CD4-positive, alpha-beta memory T cell (primary cell): Measurements from ENCODE around the gene DLK1. TPM values are rescaled to one million over a fixed set of nuclear protein-coding genes. Genes with fewer than 3 reads are reported as not detected.
A peak's percentile ranks its signal among the peaks of the same experiment; 100 is the strongest.

Experiments used
- CTCF ChIA-PET: fragments of 350-600 bp; sonication (Branson Sonifier 250); formaldehyde crosslinking; loops from one replicate; lab custom pipeline; 2021; ENCODE audit warnings: inconsistent platforms; ENCODE audit not compliant: partially characterized antibody; lab: Charles Lee
- POLR2A ChIA-PET: fragments of 350-600 bp; sonication (Branson Sonifier 250); formaldehyde crosslinking; loops from one replicate; lab custom pipeline; 2021; ENCODE audit not compliant: partially characterized antibody; lab: Charles Lee
- DNase-seq, 5 donors: peaks; one replicate each; pipeline versions ENCODE4 v3.0.0 to v3.0.0-alpha.2; 2020 to 2022; ENCODE audit warnings: mixed read lengths in 1 of 5
- H3K27ac ChIP-seq: one replicate; pipeline ENCODE4 v1.7.0; 2013; ENCODE audit warnings: low read depth, low read length
- H3K27me3 ChIP-seq: 2 replicates; pipeline ENCODE4 v1.7.0; 2013; ENCODE audit warnings: mild to moderate bottlenecking, low read length, moderate library complexity; ENCODE audit not compliant: insufficient read depth
- H3K36me3 ChIP-seq: 2 replicates; pipeline ENCODE4 v1.7.0; 2013; ENCODE audit warnings: mild to moderate bottlenecking, low read length, moderate library complexity; ENCODE audit not compliant: insufficient read depth
- H3K4me1 ChIP-seq: 2 replicates; pipeline ENCODE4 v1.7.0; 2013; ENCODE audit warnings: mild to moderate bottlenecking, low read length, moderate library complexity; ENCODE audit not compliant: insufficient read depth
- H3K4me3 ChIP-seq, 2 donors: one replicate each; pipeline ENCODE4 v1.7.0; 2013; ENCODE audit warnings: low read length in 2 of 2, mild to moderate bottlenecking in 1 of 2
- H3K9me3 ChIP-seq, 2 donors: one replicate each; pipeline ENCODE4 v1.7.0; 2013; ENCODE audit warnings: low read length in 2 of 2, control low read depth in 1 of 2; ENCODE audit not compliant: control insufficient read depth in 1 of 2
- H3K27ac Mint-ChIP-seq, 7 donors: one replicate each; pipeline ENCODE4 v1.8.0; 2020 to 2021; ENCODE audit warnings: mixed read lengths in 7 of 7, mild to moderate bottlenecking in 6 of 7, inconsistent platforms in 3 of 7, moderate library complexity in 3 of 7
- H3K27me3 Mint-ChIP-seq, 2 donors: one replicate each; pipeline ENCODE4 v1.8.0; 2020 to 2021; ENCODE audit warnings: mixed read lengths in 2 of 2
- H3K36me3 Mint-ChIP-seq, 2 donors: one replicate each; pipeline ENCODE4 v1.8.0; 2020 to 2021; ENCODE audit warnings: mixed read lengths in 2 of 2, inconsistent platforms in 1 of 2, mild to moderate bottlenecking in 1 of 2
- H3K4me1 Mint-ChIP-seq, 4 donors: one replicate each; pipeline ENCODE4 v1.8.0; 2020 to 2021; ENCODE audit warnings: mixed read lengths in 4 of 4, mild to moderate bottlenecking in 1 of 4
- H3K4me3 Mint-ChIP-seq, 8 donors: one replicate each; pipeline ENCODE4 v1.8.0; 2020 to 2021; ENCODE audit warnings: mixed read lengths in 8 of 8, mild to moderate bottlenecking in 7 of 8, moderate library complexity in 6 of 8, inconsistent platforms in 3 of 8
- H3K9me3 Mint-ChIP-seq, 8 donors: one replicate each; pipeline ENCODE4 v1.8.0; 2020 to 2021; ENCODE audit warnings: mixed read lengths in 8 of 8, mild to moderate bottlenecking in 5 of 8, inconsistent platforms in 3 of 8, moderate library complexity in 1 of 8
- intact Hi-C: fragments of 100-400 bp; cut with micrococcal nuclease; formaldehyde crosslinking; loops from one replicate; pipeline ENCODE4 v1.15.1; 2023
- polyA plus RNA-seq, 2 donors: library from polyadenylated mRNA; unstranded; fragments of 300-500 nt; fragmentation: Illumina TruSeq; gene quantifications; one replicate each; pipeline ENCODE4 v1.2.3, GENCODE V29; 2021
- total RNA-seq, 2 experiments: library from RNA; stranded (reverse); gene quantifications; one replicate each; pipeline ENCODE4 v1.2.3, GENCODE V29; 2021

The DLK1 gene
- total and polyA plus RNA-seq, 4 experiments from 2014 or later = not detected

DNA sequence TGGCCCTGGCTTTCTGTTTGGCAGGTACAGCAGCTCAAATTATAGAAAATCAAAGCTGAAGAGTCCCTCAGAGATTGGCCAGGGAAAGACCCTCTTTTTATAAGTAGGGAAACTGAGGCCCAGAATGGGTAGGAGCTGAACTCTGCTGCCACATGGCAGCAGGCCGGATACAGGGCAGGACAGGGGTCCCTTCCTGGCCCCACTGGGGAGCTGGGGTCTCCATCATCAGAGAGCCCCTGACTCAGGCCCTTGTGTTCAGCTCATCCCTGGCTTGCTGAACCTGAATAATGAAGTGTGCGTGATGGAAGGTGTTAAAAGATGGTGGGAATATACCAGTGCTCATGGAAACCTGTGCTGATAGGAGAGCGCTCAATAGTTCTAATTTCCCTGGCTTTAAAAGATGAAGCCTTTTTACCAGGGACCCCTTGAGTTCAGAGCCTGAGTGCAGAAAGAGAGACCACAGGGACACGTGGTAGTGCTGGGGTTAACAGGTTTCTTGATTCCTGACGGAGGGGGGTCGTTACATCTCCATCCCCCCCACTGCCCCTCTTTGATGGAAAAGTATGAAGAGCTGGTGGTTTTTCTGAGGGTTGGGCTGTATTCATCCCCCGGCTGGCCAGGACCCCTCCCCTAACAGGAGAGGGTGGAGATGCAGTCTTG is 4.4 kb downstream of the DLK1 start:
- H3K9me3 Mint-ChIP-seq = peaks cover 0 to 3% (median 0%) of the 10 kb centered on the region in 8 donors
- no peak overlapping the region for H3K27ac ChIP-seq
- ChIA-PET CTCF (no interaction called here), POLR2A (no interaction called here)
- no peaks in the 10 kb centered on the region for H3K4me1 Mint-ChIP-seq
- DNase-seq = no peak
- no peaks in the 10 kb centered on the region for H3K36me3 Mint-ChIP-seq
- peak overlapping the region in 1 of 7 donors; percentile 68 for H3K27ac Mint-ChIP-seq
- no peak overlapping the region for H3K4me3 Mint-ChIP-seq
- H3K27me3 Mint-ChIP-seq = peaks cover 25 to 27% of the 10 kb centered on the region in 2 donors
- H3K27me3 ChIP-seq = no peaks in the 10 kb centered on the region
- intact Hi-C loops = no loop called here
- no peaks in the 10 kb centered on the region for H3K9me3 ChIP-seq
- H3K36me3 ChIP-seq = no peaks in the 10 kb centered on the region
- no peaks in the 10 kb centered on the region for H3K4me1 ChIP-seq
- no peak overlapping the region for H3K4me3 ChIP-seq

DNA sequence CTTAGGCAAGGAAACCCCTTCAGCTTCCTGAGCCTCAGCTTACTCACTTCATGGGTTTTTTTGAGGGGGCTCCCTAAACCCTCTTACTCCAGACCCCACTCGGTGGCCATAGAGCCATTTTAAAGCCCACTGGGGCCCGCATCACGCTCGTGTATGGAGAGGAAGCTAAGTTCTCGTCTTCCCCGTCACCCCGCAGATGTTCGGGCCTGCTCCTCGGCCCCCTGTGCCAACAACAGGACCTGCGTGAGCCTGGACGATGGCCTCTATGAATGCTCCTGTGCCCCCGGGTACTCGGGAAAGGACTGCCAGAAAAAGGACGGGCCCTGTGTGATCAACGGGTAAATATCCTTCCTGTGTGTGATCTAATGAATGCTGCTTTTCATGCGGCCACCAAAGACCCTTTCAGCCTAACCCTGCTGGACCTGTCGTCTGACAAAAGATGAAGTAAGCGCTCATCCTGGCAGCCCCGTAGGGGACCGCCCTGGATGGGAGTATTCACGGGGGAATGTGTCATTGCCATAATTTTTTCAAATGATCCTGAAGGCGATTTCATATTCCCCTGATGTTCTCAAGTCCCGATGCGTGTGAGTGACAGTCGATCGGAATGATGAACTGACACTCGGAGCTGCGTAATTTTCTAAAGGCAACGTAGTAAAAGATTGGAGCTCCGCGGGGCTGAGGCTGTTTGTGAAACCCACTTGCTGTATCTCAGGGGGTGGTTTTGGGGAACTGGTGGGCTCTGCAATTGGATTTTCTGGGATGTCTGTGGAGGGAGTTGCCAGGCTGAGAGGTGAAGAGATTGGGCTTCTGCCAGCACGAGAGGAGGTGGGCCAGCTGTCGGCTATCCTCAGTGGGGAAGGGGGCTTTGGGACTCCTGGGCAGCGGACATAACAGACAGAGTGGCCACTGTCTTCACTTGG is 5.4 kb downstream of the DLK1 start:
- CTCF ChIA-PET = no interaction called here

DNA sequence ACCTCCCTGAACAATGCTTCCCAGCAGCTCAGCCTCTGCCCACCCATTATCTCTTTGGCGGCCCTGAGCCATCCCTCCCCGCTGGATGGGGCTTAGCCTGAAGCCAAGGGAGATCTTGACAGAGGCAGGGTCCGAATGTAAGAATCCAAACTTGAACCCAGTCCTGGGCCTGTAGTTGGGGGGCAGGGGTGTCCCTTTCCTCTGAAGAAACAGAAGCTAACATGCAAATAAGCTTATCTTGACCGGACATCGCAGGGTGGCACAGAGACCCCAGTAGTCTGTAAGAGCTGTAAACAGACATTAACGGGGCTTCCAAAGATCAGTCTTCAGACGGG is 6.0 kb downstream of the DLK1 start:
- no peak overlapping the region for H3K27ac ChIP-seq
- no peaks in the 10 kb centered on the region for H3K36me3 ChIP-seq
- H3K4me3 ChIP-seq = no peak overlapping the region
- Mint-ChIP-seq H3K27ac (no peak overlapping the region), H3K36me3 (no peaks in the 10 kb centered on the region), H3K27me3 (peaks cover 18 to 21% of the 10 kb centered on the region in 2 donors), H3K4me3 (no peak overlapping the region), H3K4me1 (no peaks in the 10 kb centered on the region), H3K9me3 (no peaks in the 10 kb centered on the region)
- H3K9me3 ChIP-seq = no peaks in the 10 kb centered on the region
- ChIA-PET POLR2A (no interaction called here), CTCF (interaction anchor here (1.0 kb wide), 1 partner anchor 26 kb away, joined by 3 read pairs; no protein-coding TSS in a partner anchor)
- no peak for DNase-seq
- no peaks in the 10 kb centered on the region for H3K4me1 ChIP-seq
- intact Hi-C loops = no loop called here
- H3K27me3 ChIP-seq = no peaks in the 10 kb centered on the region

More for the DNA sequence above, 5.4 kb downstream of the DLK1 start:
- Histone ChIP-seq H3K27ac (no peak overlapping the region), H3K27me3 (no peaks in the 10 kb centered on the region), H3K36me3 (no peaks in the 10 kb centered on the region), H3K9me3 (no peaks in the 10 kb centered on the region), H3K4me1 (no peaks in the 10 kb centered on the region), H3K4me3 (no peak overlapping the region)
- no peaks in the 10 kb centered on the region for H3K4me1 Mint-ChIP-seq
- POLR2A ChIA-PET = no interaction called here
- no peaks in the 10 kb centered on the region for H3K36me3 Mint-ChIP-seq
- H3K27me3 Mint-ChIP-seq = peaks cover 23 to 24% of the 10 kb centered on the region in 2 donors
- no peak overlapping the region for H3K27ac Mint-ChIP-seq
- intact Hi-C loops = no loop called here
- no peak overlapping the region for H3K4me3 Mint-ChIP-seq
- peaks cover 0 to 1% (median 0%) of the 10 kb centered on the region in 8 donors for H3K9me3 Mint-ChIP-seq
- DNase-seq = no peak

DNA sequence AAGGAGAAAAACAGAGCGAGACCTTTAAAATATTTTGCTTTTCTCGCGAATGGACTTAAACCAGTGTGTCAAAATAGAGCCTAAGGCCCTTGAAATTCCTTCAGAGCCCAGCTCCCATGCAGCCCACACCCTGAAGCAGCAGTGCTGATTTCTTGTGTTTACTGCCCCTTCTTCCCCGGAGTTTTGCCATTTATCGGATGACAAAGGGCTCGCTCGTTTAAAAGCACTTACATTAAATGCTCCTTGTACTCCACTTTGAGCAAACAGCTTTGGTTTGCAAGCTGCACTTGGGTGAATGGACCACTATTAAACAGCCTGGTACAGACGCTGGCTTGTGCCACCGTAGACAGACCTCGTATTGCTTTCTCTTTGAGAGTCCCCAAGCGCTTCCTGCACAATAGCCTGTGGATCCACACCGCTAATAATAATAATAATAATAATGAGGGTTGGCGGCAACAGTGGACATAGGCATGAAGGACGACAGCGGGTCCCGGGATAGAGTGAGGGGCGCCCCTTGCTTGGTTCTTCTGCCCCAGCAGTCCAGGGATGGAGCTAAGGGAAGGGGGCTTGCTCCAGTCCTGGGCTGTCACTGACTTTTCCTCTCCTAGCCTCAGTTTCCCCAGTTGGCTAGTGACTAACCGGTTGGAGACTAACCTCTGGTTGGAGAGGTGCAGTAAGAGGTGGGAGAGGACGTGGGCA is 6.6 kb downstream of the DLK1 start:
- no peak overlapping the region for H3K27ac Mint-ChIP-seq
- peaks cover 14 to 18% of the 10 kb centered on the region in 2 donors for H3K27me3 Mint-ChIP-seq
- Histone ChIP-seq H3K9me3 (no peaks in the 10 kb centered on the region), H3K4me3 (no peak overlapping the region), H3K4me1 (no peaks in the 10 kb centered on the region), H3K36me3 (no peaks in the 10 kb centered on the region), H3K27ac (no peak overlapping the region), H3K27me3 (no peaks in the 10 kb centered on the region)
- no peaks in the 10 kb centered on the region for H3K9me3 Mint-ChIP-seq
- H3K36me3 Mint-ChIP-seq = no peaks in the 10 kb centered on the region
- CTCF ChIA-PET = interaction anchor here (1.0 kb wide), 1 partner anchor 27 kb away, joined by 3 read pairs; no protein-coding TSS in a partner anchor
- no peaks in the 10 kb centered on the region for H3K4me1 Mint-ChIP-seq
- no peak overlapping the region for H3K4me3 Mint-ChIP-seq
- DNase-seq = no peak
- intact Hi-C loops = no loop called here
- POLR2A ChIA-PET = no interaction called here

DNA sequence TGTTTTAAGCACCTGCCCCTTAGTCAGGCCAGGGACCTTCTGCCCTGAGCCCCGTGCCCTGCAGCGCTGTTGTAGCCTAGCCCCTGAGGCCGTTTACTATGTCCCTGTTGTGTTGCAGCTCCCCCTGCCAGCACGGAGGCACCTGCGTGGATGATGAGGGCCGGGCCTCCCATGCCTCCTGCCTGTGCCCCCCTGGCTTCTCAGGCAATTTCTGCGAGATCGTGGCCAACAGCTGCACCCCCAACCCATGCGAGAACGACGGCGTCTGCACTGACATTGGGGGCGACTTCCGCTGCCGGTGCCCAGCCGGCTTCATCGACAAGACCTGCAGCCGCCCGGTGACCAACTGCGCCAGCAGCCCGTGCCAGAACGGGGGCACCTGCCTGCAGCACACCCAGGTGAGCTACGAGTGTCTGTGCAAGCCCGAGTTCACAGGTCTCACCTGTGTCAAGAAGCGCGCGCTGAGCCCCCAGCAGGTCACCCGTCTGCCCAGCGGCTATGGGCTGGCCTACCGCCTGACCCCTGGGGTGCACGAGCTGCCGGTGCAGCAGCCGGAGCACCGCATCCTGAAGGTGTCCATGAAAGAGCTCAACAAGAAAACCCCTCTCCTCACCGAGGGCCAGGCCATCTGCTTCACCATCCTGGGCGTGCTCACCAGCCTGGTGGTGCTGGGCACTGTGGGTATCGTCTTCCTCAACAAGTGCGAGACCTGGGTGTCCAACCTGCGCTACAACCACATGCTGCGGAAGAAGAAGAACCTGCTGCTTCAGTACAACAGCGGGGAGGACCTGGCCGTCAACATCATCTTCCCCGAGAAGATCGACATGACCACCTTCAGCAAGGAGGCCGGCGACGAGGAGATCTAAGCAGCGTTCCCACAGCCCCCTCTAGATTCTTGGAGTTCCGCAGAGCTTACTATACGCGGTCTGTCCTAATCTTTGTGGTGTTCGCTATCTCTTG is 7.6 kb downstream of the DLK1 start:
- no peaks in the 10 kb centered on the region for H3K27me3 ChIP-seq
- peaks cover 6 to 13% of the 10 kb centered on the region in 2 donors for H3K27me3 Mint-ChIP-seq
- no peak overlapping the region for H3K4me3 Mint-ChIP-seq
- ChIA-PET POLR2A (no interaction called here), CTCF (interaction anchor here (0.5 kb wide), 1 partner anchor 1109 kb away, joined by 3 read pairs; no protein-coding TSS in a partner anchor)
- H3K9me3 ChIP-seq = no peaks in the 10 kb centered on the region
- intact Hi-C loops = no loop called here
- H3K4me1 ChIP-seq = no peaks in the 10 kb centered on the region
- H3K27ac Mint-ChIP-seq = no peak overlapping the region
- no peaks in the 10 kb centered on the region for H3K4me1 Mint-ChIP-seq
- H3K36me3 Mint-ChIP-seq = no peaks in the 10 kb centered on the region
- no peaks in the 10 kb centered on the region for H3K36me3 ChIP-seq
- DNase-seq = no peak
- H3K9me3 Mint-ChIP-seq = no peaks in the 10 kb centered on the region
- H3K4me3 ChIP-seq = no peak overlapping the region
- no peak overlapping the region for H3K27ac ChIP-seq

DNA sequence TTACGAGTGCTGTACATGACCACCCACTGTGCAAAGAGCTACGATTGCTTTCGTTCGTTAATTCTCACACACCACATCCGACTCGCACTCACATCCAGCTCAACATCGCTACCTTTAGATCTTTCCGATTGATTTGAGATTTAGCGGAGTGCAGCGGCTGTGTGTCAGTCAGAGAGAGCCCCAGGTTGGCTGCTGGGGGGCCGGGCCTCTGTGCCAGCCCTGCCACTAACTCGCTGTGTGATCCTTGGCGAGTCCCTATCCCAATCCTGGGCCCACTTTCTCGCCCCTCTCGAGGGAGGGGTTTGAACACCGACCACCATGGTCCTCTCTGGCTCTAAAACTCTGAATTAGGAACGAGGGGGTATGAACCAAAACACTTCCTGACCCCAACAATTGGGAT is 8.6 kb downstream of the DLK1 start:
- CTCF ChIA-PET = no interaction called here
- Mint-ChIP-seq H3K36me3 (no peaks in the 10 kb centered on the region), H3K4me3 (no peak overlapping the region), H3K4me1 (no peaks in the 10 kb centered on the region), H3K9me3 (no peaks in the 10 kb centered on the region), H3K27ac (no peak overlapping the region), H3K27me3 (peaks cover 0 to 9% of the 10 kb centered on the region in 2 donors)
- Histone ChIP-seq H3K4me1 (no peaks in the 10 kb centered on the region), H3K36me3 (no peaks in the 10 kb centered on the region), H3K27me3 (no peaks in the 10 kb centered on the region), H3K9me3 (no peaks in the 10 kb centered on the region), H3K27ac (no peak overlapping the region), H3K4me3 (no peak overlapping the region)
- DNase-seq = no peak
- POLR2A ChIA-PET = no interaction called here
- intact Hi-C loops = no loop called here
